ENCODE measurements around the gene FAM200A. TPM values are rescaled to one million over a fixed set of nuclear protein-coding genes. Genes with fewer than 3 reads are reported as not detected.
"Not testable (repeated sequence)": the region's sequence is repeated elsewhere in the genome, so short reads cannot be mapped to it uniquely, and the experiment has no call there.

FAM200A gene
- 10 to 100 TPM; 16.6 to 16.8 (median 16.7) TPM for polyA plus RNA-seq (ENCODE audit: insufficient read length in 3 of 3)

DNA sequence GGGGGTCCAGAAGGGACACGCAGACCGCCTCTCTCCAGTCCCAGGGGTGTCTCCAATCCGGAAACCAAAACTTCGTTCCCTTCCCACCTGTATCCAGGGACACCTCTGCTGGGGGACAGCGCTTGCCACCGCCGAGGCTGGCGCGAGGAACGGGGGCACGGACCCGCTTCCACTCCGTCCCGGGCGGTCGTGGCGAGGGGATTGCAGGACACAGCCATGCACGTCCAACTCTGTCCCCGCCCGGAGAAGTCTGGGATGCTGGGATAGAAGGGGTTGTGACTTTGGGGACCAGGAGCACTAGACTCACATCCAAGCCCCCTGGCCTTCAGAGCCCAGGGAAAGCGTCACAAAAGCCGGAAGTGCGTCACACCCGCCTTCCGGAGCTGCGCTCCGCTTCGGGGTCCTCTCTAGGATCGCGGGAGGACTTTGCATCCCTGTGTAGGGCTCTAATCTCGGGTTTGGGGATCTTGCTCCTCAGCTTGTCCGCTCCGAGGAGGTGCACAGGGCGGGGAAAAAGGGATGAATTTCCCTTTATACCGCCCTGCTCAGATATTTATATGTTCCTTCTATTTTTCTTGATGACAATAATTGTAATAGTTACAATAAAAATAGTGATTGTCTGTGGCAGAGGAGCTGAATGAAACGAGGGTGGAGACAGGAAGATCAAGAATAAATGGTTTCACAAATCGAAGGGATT lies at the start of gene FAM200A:
FAM200A (minus strand) TSS at position 348 of the 697 bp plus-strand sequence. CDS start 3,707 bp downstream, outside the sequence.
- peak; percentile 84 to 93 (median 88) for DNase-seq (ENCODE audit: low read depth in 3 of 3, low spot score in 2 of 3)

DNA sequence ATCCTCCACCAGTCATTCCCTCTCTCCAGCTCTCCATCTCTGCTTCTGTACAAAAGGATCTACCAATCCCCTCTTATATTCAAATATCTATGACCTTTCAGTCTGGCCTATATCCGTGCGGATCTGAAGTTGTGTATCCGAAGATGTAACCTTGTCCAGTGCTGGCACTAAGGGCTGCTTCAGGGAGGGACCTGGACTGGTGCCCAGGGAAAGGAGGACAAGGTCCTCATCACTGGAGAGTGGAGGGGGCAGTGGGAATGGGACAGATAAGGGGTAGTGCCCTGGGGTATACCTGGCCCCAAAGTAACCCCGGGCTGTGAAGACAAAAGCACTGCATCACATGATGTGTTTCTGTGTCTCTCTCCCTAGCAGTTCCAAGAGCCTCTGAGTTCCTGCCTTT lies 47.9 kb upstream of the FAM200A start:
- no peak for DNase-seq (ENCODE audit: low read depth in 3 of 3, low spot score in 2 of 3)

DNA sequence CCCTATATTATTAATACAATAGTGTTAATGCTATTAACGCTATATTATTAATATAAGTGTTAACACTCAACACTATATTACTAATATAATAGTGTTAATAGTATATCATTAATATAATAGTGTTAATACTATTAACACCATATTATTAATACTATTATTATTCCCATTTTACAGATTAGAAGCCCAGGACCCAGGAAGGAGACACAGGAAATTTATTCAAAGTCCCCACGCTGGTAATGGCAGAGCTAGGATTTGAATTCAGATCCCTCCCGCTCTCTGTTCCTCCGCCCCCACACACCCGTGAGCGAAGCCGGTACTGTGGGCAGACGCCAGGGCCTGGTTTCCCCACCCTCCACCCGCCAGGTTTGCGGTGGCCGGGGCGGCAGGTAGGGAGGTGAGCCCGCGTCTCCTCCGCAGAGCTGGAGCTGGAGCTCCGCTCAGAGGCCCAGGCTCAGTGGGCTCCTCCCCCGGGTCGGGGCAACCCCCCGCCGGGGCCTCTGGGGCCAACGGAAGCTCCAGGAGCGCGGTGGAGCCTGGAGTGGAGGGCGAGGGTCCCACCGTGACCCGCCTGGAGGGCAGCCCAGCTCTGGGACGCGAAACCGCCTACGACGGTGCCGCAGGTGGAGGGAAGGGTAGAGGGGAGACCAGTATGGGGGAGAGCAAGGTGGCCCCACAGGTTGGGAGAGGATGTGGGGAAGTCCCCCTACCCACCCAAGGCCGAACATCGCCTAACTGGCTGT lies 46.0 kb upstream of the FAM200A start, which contains the start of gene TMEM225B:
TMEM225B (plus strand) TSS at position 506 of the 740 bp plus-strand sequence. CDS start 6,122 bp downstream, outside the sequence.
- no peak for DNase-seq (ENCODE audit: low read depth in 3 of 3, low spot score in 2 of 3)

DNA sequence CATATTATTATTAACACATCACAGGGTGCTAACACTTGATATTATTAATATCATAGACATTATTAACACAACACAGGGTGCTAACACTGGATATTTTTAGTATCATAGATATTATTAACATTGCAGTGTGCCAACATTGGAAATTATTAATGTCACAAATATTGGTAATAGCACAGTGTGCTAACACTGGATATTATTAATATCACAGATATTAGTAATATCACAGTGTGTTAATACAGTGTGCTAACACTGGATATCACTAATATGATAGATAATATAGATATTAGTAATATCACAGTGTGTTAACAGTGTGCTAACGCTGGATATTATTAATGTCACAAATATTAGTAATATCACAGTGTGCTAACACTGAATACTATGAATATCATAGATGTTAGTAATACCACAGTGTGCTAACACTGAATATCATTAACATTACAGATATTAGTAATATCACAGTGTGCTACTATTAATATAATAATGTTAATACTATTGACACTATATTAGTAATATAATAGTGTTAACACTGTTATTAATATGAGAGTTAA lies 44.6 kb upstream of the FAM200A start:
- no peak for DNase-seq (ENCODE audit: low read depth in 3 of 3, low spot score in 2 of 3)

DNA sequence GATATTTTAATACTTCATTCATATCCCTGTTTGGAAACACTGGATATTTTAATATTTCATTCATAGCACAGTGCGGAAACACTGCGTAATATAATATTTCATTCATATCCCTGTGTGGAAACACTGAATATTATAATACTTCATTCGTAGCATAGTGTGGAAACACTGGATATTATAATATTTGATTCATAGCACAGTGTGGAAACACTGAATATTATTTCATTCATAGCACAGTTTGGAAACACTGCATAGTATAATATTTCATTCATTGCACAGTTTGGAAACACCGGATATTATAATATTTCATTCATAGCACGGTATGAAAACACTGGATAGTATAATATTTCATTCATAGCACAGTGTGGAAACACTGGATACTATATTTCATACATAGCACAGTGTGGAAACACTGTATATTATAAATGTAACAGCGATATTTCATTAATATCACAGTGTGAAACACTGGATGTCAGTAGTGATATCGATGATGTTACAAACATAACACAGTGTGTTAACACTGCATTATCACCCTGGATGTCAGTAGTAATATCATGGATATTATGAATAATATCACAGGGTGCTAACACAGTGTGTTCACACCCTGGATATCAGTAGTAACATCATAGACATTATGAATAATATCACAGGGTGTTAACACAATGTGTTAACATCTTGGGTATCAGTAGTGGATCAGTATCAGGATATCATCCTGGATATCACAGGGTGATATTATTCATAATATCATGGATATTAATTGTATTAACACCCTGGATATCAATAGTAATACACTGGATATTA lies 43.2 kb upstream of the FAM200A start:
- no peak for DNase-seq (ENCODE audit: low read depth in 3 of 3, low spot score in 2 of 3)

DNA sequence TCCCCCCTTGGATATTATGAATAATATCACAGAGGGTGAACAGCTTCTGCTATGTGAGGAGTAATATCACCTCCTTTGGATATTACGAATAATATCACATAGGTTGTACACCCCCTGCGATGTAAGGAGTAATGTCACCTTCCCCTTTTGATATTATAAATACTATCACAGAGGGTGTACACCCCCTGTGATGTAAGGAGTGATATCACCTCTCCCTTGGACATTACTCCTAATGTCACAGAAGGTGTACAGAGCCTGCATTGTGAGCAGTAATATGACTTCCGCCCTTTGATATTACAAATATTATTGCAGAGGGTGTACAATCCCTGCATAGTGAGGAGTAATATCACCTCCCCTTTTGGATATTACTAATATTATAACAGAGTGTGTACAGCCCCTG lies 37.0 kb upstream of the FAM200A start:
- DNase-seq (ENCODE audit: low read depth in 3 of 3, low spot score in 2 of 3): no peak

DNA sequence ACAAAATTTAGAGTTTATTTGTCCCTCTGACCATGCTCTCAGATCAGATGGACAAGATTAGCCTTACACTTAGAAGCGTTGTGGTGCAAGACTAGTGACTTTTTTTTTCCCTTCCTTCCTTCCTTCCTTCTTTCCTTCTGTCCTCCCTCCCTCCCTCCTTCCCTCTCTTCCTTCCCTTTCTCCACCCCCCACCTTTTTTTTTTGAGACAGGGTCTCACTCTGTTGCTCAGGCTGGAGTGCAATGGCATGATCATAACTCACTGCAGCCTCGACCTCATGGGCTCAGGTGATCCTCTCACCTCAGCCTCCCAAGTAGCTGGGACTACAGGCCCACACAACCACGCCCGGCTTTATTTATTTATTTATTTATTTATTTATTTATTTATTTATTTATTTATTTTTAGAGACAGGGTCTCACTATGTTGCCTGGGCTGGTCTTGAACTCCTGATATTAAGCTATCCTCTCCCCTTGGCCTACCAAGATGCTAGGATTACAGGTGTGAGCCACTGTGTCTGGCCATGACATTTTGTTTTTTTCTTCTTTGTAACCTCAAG lies 28.9 kb upstream of the FAM200A start:
- DNase-seq (ENCODE audit: low read depth in 3 of 3, low spot score in 2 of 3): not testable (repeated sequence)

DNA sequence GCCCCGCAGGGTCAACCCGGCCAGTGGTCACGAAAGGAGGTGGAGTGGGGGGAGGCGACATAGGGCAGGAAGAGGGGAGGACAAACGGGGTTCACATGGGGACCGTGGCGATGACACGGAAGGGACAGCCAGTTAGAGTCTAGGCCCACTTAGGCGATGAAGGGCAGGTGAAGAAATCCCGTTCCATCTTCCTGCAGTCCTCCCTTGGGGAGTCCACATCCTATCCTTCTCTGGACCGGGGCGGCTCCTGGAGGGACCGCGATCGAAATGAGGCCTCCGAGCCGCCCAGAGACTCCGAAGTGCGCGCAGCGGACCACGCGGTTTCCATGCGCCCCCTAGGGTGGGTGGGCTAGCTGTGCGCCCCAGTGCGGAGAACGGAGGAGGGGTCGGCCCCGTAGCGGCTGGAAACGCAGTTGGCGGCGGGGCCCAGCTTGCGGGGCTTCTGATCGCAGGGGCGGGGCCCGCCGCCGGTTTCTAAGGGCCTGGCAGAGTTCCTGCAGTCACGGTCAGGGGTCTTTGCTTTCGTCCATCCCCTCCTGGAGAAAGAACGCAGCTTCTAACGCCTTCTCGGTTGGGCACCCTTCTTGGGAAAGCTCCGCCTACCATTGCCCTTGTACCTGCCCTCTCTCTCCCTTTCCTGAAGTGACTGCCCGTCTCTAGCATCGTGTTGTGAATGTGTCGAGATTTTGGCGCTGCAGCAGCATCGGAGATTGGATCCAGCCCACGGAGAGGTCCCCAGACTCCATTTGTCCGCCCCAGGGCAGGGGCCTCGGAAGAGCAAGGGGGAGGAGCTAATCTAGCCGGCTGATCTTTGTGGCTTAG lies 28.3 kb upstream of the FAM200A start:
- DNase-seq (ENCODE audit: low read depth in 3 of 3, low spot score in 2 of 3): peak in 1 of 3 donors; percentile 40

DNA sequence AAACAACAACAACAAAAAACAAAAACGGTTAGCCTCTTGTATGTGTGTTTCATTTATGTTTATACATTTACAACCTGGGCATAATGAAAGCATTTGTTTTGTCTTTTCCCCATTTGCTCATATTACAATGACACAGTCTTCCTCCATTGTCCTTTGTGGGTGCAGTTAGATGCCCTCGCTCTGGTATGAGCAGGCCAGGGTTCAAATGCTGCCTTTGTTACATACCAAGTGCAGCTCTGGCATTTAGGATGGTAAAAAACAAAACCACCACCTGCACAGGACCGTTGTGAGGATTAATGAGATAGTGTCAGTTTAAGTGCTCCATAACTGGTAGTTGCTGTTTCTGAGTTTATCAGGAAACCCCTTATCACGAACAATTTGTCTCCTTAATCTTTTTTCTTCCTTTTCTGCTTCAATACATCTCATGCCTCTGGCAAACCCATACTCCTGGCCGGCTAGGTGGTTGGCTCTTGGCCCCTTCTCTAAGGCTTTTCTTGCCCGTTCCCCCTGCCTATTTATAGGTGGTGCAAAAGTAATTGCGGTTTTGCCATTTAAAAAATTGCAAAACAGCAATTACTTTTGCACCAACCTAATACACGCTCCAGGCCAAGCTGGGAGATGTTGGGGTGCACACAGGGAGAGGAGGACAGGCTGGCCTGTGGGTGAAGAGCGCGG lies 27.5 kb upstream of the FAM200A start:
- no peak for DNase-seq (ENCODE audit: low read depth in 3 of 3, low spot score in 2 of 3)

DNA sequence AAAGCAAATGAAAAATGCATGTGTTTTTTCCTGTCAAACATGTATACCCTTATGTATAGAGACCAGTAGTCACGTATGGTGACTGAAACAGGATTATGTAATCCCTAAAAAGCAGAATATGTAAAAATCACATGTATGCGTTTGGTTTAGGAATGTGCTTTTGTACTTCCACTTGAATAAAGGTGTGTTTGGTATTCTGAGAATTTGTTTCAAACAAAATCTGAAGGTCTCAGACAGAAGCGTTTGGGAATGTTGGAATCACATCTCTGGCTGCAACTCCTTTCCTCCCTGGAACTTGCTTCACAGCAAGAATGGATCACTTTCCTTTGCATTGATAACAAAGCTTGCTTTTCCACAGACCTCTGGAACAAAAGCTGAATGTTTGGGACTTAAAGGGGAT lies 24.3 kb upstream of the FAM200A start:
- no peak for DNase-seq (ENCODE audit: low read depth in 3 of 3, low spot score in 2 of 3)

DNA sequence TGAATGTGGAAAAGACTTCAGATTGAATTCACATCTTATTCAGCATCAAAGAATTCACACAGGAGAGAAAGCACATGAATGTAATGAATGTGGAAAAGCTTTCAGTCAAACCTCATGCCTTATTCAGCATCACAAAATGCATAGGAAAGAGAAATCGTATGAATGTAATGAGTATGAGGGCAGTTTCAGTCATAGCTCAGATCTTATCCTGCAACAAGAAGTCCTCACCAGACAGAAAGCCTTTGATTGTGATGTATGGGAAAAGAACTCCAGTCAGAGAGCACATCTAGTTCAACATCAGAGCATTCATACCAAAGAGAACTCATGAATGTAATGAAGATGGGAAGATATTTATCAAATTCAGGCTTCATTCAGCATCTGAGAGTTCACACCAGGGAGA lies 21.3 kb upstream of the FAM200A start:
- DNase-seq (ENCODE audit: low read depth in 3 of 3, low spot score in 2 of 3): no peak

DNA sequence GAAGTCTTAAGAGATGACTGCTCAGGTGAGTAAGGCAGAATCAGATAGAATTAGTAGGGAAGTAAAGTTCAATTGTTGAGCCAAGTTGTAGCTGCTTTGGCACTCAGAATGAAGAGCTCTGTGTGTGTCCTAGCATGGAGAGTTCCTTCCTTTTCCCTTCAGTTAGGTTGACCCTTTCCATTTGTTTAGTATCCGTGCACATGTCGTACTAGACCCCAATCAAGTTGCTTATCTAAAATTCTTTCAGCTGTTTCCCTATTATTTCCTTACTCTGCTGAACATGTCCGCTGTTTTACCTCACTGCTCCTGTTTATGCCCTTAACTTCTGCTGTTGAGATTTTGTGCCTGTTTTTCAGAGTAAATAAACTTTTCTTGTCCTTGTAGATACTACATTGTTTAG lies 19.9 kb upstream of the FAM200A start:
- DNase-seq (ENCODE audit: low read depth in 3 of 3, low spot score in 2 of 3): no peak

DNA sequence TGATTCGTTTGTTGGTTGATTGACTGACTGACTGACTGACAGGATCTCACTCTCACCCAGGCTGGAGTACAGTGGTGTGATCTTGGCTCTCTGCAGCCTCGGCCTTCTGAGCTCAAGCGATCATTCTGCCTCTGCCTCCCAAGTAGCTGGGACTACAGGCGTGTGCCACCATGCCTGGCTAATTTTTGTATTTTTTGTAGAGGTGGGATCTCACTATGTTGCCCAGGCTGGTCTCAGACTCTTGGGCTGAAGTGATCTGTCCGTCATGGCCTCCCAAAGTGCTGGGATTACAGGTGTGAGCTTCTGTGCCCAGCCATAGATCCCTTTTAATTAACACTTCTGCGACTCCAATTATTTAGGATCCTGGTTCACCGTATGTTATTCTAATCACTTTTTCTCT lies 16.9 kb upstream of the FAM200A start:
- not testable (repeated sequence) for DNase-seq (ENCODE audit: low read depth in 3 of 3, low spot score in 2 of 3)

DNA sequence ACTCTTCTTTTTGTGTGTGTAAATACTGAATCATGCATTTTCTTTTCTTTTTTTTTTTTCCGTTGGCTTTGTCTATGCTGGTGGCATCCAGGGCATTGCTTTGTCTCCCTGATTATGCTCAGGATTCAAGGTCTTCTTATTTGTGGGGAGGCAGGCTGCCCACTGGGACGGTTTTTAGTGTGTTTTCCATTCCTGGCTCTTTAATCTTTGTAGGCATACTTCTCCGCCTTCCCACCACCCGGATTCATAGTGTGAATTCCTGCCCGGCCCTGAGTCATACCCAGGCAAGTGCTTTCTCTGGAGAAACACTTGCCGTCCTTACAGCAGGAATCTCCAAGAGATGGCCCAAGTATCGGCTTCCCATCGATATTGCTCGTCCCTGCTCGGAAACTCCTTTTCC lies 11.7 kb upstream of the FAM200A start:
- no peak for DNase-seq (ENCODE audit: low read depth in 3 of 3, low spot score in 2 of 3)

DNA sequence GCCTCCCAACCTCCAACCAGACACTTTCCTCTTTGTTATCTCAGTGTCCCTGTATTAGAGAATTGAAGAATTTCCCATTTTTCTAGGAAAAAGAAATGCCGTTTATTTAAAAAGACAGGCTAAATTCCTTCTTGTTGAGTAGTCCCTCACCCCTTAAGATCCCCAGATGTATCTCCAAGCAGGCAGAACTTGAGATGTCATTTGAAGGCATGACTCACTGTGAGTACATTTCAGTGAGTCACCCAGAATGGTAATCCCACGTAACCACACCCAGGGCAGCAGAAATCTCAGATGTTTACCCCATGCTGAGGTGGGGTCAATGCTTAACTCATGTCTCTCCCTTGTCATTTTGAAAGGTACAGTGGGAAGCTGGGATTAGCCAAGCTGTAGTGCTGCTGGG lies 10.9 kb upstream of the FAM200A start:
- DNase-seq (ENCODE audit: low read depth in 3 of 3, low spot score in 2 of 3): no peak

DNA sequence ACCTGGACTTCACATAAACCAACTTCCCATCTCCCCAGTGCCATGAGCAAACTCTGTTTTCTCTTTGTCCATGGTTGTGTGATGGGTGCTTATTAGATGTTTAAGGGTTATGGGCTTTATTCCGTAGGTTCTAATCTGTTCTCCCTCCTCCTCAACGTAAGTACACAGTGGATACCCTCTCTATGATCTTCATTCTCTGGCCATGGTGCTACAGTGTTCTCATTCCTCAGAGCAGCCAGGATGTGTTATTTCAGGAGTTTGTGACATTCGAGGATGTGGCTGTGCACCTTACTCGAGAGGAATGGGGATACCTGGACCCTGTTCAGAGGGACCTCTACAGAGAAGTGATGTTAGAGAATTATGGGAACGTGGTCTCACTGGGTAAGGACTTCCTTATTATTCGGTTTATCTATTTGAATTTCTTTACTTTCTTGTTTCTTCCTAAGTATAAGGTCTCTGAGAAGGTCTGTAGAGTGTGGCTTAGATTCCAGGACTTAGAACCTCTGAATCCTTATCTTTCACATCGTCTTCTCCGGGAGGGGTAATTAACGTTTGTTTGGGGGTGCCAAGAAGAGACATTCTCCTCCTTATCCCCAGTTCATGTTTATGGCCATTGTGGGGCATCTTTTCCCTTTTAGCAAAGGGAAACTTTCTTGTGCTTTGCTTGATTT lies 10.3 kb upstream of the FAM200A start:
- no peak for DNase-seq (ENCODE audit: low read depth in 3 of 3, low spot score in 2 of 3)

DNA sequence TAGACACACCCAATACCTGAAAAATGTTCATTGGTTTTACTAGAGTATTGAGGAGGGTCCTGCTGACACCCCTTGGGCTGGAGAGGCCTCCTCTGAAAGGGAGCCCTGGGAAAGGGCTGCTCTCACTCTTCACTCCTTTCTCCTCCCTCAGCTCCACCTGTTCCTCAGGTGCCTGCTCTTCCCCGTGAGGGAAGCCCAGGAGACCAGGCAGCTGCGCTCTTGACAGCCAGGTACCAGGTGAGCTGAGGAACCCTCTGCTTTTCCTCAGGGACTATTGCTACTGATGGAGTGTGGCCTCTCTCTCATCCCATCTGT lies 9.8 kb upstream of the FAM200A start:
- DNase-seq (ENCODE audit: low read depth in 3 of 3, low spot score in 2 of 3): no peak

DNA sequence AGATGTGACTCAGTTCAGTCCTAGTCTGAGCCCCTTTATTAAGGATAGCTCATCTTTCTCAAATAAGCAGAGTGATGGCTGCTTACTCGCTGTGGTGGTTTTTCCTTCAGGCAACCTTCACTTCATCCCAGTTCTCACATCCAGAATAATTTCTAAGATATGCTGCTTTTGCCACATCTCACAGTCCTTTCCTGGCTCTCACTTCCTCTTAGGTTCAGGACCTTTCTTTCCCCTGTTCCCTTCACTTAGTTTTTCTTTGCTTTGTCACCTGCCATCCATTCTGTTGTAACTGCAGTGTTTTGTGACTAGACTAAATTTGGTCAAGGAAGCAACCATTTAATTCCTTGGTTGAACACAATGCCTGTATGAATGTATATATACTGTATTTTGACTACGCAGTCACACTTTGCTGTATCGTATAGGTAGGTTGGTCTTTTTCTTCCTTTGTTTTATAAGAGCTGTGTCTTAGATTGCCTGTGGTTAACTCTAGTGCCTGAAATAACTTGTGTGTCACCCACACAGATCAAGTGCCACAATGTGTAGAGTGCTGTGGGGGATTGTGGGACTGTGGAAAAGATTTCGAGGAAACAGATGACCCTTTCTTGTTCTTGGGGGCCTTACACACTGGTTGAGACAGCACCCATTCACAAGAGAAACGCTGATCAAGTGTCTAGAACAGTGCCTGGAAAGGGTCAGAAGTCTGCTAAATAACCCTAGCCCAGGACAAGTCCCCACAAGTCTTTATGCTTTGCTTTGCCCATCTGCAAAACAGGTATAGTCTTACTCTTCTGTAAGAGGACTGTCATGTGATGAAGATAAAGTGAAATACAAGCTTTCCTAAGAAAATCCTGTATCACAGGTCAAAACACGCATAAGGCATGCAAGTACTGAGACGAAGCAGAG lies 9.2 kb upstream of the FAM200A start:
- DNase-seq (ENCODE audit: low read depth in 3 of 3, low spot score in 2 of 3): no peak
